Measurements from ENCODE around the gene ENPP4. TPM values are rescaled to one million over a fixed set of nuclear protein-coding genes. Genes with fewer than 3 reads are reported as not detected.
"Not testable (repeated sequence)": the region's sequence is repeated elsewhere in the genome, so short reads cannot be mapped to it uniquely, and the experiment has no call there.

Gene ENPP4
- total RNA-seq, 2 experiments from 2014 or later: 4.9 to 5.4 TPM

DNA sequence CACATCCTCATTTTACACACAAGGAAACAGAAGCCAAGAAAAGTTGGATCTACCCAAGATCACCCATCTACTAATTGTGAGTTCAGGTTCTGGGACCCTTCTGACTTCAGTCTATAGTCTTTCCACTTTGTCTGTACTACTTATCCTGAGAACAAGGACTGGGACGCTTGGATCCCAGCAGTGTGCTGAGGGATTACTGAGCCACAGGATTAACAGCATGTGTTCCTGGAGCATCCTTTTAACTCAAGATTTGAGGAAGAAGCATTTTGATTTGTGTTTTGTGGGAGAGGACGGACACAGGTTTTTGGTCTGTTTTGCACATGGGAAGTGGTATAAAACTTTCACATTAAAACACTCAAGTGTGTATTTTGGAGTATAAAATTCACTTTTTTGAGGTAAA, 4.4 kb downstream of the ENPP4 start:
- H3K4me3 Mint-ChIP-seq: no peak overlapping the region
- H3K27me3 Mint-ChIP-seq (ENCODE audit: low read depth): no peaks in the 10 kb centered on the region
- no peaks in the 10 kb centered on the region for H3K9me3 Mint-ChIP-seq (ENCODE audit: insufficient read depth)
- peaks cover 13% of the 10 kb centered on the region for H3K4me1 Mint-ChIP-seq (ENCODE audit: low read depth)
- POLR2A ChIA-PET: no interaction called here
- no peak overlapping the region for H3K27ac Mint-ChIP-seq
- DNase-seq: no peak
- ATAC-seq: no peak
- peaks cover 4% of the 10 kb centered on the region for H3K36me3 Mint-ChIP-seq (ENCODE audit: low read depth)
- CTCF ChIA-PET: no interaction called here

DNA sequence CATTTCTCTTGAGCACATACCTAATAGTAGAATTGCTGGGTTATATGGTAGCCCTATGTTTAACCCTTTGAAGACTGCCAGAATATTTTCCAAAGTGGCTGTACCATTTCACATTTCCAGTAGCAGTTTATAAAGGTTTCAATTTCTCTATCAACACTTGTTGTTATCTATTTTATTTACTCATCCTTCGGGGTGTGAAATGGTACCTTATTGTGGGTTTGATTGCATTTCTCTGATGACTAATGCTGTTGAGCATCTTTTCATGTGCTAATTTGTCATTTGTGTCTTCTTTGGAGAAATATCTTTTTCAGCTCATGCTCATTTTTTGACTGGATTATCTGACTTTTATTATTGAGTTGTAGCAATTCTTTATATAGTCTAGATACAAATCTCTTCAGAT, 5.4 kb downstream of the ENPP4 start:
- H3K4me1 Mint-ChIP-seq (ENCODE audit: low read depth): peaks cover 9% of the 10 kb centered on the region
- no peak for ATAC-seq

GRCh38 chr6:46136831-46137230, 7.0 kb downstream of the ENPP4 start:
- DNase-seq (no peak), ATAC-seq (no peak)
- Mint-ChIP-seq H3K36me3 (ENCODE audit: low read depth) (peaks cover under 1% of the 10 kb centered on the region), H3K9me3 (ENCODE audit: insufficient read depth) (no peaks in the 10 kb centered on the region), H3K4me3 (no peak overlapping the region), H3K27me3 (ENCODE audit: low read depth) (no peaks in the 10 kb centered on the region), H3K4me1 (ENCODE audit: low read depth) (peaks cover 3% of the 10 kb centered on the region), H3K27ac (no peak overlapping the region)
- CTCF ChIA-PET: no interaction called here
- POLR2A ChIA-PET: no interaction called here

More for the DNA sequence above, 5.4 kb downstream of the ENPP4 start:
- POLR2A ChIA-PET: no interaction called here
- Mint-ChIP-seq H3K36me3 (ENCODE audit: low read depth) (peaks cover 4% of the 10 kb centered on the region), H3K4me3 (no peak overlapping the region), H3K9me3 (ENCODE audit: insufficient read depth) (no peaks in the 10 kb centered on the region), H3K27ac (no peak overlapping the region), H3K27me3 (ENCODE audit: low read depth) (no peaks in the 10 kb centered on the region)
- CTCF ChIA-PET: no interaction called here
- no peak for DNase-seq

GRCh38 chr6:46137387-46137786, 7.6 kb downstream of the ENPP4 start:
- Mint-ChIP-seq H3K9me3 (ENCODE audit: insufficient read depth) (no peaks in the 10 kb centered on the region), H3K36me3 (ENCODE audit: low read depth) (peaks cover 2% of the 10 kb centered on the region), H3K27ac (no peak overlapping the region), H3K4me3 (no peak overlapping the region), H3K27me3 (ENCODE audit: low read depth) (no peaks in the 10 kb centered on the region), H3K4me1 (ENCODE audit: low read depth) (peaks cover 3% of the 10 kb centered on the region)
- ATAC-seq (no peak), DNase-seq (no peak)
- CTCF ChIA-PET: no interaction called here
- POLR2A ChIA-PET: interaction anchor here (0.6 to 1.2 kb wide), 2 partner anchors 9 to 108 kb away, joined by 4 to 7 read pairs; no protein-coding TSS in a partner anchor

DNA sequence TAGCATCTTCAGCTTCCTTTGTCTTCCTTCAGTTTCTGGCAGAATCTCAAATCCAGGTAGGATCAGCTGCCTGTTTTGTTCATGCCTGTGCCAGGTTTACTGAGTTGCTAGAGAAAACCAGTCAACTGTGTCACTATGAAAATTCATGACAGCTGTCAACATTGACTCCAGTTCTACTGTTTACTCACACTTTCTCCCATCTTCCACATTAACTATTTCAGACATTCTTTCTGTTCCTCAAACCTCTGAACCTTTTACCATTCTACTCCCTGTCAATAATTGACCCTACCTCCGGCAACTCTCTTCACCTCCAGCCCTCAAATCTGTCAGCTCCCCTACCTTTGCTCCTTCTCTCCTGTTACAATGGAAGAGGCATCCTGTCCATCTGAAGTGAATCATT, 8.5 kb downstream of the ENPP4 start:
- no peak overlapping the region for H3K27ac Mint-ChIP-seq
- no peaks in the 10 kb centered on the region for H3K9me3 Mint-ChIP-seq (ENCODE audit: insufficient read depth)
- ChIA-PET CTCF (interaction anchor here (2.0 to 2.1 kb wide), 2 partner anchors 9 to 48 kb away, joined by 6 to 7 read pairs; partner anchors contain the start of gene ENPP4), POLR2A (interaction anchor here (0.6 to 1.3 kb wide), 3 partner anchors 8 to 109 kb away, joined by 4 to 7 read pairs (median 5); partner anchors contain the start of gene ENPP4)
- H3K4me3 Mint-ChIP-seq: no peak overlapping the region
- H3K4me1 Mint-ChIP-seq (ENCODE audit: low read depth): peaks cover 3% of the 10 kb centered on the region
- DNase-seq (no peak), ATAC-seq (no peak)
- no peaks in the 10 kb centered on the region for H3K27me3 Mint-ChIP-seq (ENCODE audit: low read depth)
- H3K36me3 Mint-ChIP-seq (ENCODE audit: low read depth): peaks cover 9% of the 10 kb centered on the region

DNA sequence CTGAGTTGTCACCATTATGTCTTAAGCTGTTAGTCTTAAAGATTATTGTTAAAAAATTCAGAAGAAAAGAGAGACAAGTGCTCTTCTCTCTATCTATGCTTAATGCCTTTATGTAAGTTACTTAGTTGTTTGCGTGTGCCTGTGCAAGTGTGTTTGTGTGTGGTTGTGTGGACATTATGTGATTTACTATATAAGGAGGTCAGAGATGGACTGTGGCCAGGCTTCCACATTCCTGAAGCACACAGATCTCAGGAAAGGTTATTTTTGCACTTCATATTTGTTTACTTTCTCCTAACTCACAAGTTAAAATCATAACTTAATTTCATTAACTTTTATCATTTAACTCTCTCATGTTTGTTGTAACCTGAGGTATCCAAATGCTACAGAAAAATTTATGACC, 14.5 kb downstream of the ENPP4 start:
- H3K4me3 Mint-ChIP-seq: no peak overlapping the region
- peaks cover 11% of the 10 kb centered on the region for H3K36me3 Mint-ChIP-seq (ENCODE audit: low read depth)
- POLR2A ChIA-PET: no interaction called here
- H3K9me3 Mint-ChIP-seq (ENCODE audit: insufficient read depth): no peaks in the 10 kb centered on the region
- no peaks in the 10 kb centered on the region for H3K4me1 Mint-ChIP-seq (ENCODE audit: low read depth)
- DNase-seq (no peak), ATAC-seq (no peak)
- no peaks in the 10 kb centered on the region for H3K27me3 Mint-ChIP-seq (ENCODE audit: low read depth)
- CTCF ChIA-PET: no interaction called here
- no peak overlapping the region for H3K27ac Mint-ChIP-seq

DNA sequence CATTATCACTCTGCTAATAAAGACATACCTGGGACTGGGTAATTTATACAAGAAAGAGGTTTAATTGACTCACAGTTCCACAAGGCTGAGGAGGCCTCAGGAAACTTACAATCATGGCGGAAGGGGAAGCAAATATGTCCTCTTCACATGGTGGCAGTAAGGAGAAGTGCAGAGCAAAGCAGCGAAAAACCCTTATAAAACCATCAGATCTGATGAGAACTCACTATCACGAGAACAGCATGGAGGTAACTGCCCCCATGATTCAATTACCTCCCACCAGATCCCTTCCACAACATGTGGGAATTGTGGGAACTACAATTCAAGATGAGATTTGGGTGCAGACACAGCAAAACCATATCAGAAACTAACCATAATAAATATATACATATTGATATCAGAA, 19.3 kb downstream of the ENPP4 start:
- H3K27me3 Mint-ChIP-seq (ENCODE audit: low read depth); ATAC-seq; H3K27ac Mint-ChIP-seq; H3K4me3 Mint-ChIP-seq; H3K4me1 Mint-ChIP-seq (ENCODE audit: low read depth); DNase-seq; H3K36me3 Mint-ChIP-seq (ENCODE audit: low read depth); POLR2A ChIA-PET; H3K9me3 Mint-ChIP-seq (ENCODE audit: insufficient read depth); CTCF ChIA-PET: not testable (repeated sequence)

DNA sequence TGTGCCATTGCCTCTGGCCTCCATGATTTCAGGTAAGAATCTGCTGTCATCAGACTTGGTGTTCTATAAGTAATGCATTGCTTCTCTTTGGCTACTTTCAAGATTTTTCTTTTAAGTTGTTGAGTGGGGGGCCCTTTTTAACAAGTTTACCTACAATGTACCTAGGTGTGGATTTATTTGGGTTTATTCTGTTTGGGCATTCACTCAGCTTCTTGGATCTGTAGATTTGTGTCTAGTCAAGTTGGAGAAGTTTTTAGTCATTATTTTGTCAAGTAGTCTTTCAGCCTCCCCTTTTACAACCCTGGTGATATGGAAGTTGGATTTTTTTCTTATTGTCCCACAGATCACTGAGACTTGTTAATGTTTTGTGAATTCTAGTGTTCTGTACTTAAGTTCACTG, 26.9 kb downstream of the ENPP4 start:
- H3K27ac Mint-ChIP-seq: no peak overlapping the region
- no peak overlapping the region for H3K4me3 Mint-ChIP-seq
- ATAC-seq: no peak
- DNase-seq: no peak
- no peaks in the 10 kb centered on the region for H3K36me3 Mint-ChIP-seq (ENCODE audit: low read depth)
- ChIA-PET POLR2A (no interaction called here), CTCF (interaction anchor here (0.6 kb wide), 1 partner anchor 14 kb away, joined by 3 read pairs; no protein-coding TSS in a partner anchor)
- H3K9me3 Mint-ChIP-seq (ENCODE audit: insufficient read depth): no peaks in the 10 kb centered on the region
- no peaks in the 10 kb centered on the region for H3K4me1 Mint-ChIP-seq (ENCODE audit: low read depth)
- peaks cover 8% of the 10 kb centered on the region for H3K27me3 Mint-ChIP-seq (ENCODE audit: low read depth)

DNA sequence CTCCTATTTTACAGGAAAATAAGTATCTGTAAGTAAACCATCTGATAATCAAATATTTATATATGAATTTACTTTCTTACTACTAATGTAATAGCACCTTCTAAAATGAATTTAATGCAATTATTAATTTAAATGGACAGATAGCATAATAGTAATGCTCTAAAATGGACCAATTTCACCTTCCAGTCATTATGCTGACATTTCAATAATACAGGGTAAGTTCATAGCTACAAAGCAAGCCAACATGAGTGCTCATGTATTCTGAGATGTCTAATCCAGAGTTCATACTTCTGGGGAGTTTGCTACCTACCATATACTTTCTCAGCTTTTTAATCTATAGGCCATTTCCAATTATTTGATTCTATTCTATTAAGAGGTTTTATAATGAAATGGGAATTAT, 29.4 kb downstream of the ENPP4 start:
- no peaks in the 10 kb centered on the region for H3K36me3 Mint-ChIP-seq (ENCODE audit: low read depth)
- ChIA-PET CTCF (interaction anchor here (1.3 kb wide), 1 partner anchor 69 kb away, joined by 5 read pairs; no protein-coding TSS in a partner anchor), POLR2A (no interaction called here)
- no peaks in the 10 kb centered on the region for H3K9me3 Mint-ChIP-seq (ENCODE audit: insufficient read depth)
- peaks cover 5% of the 10 kb centered on the region for H3K27me3 Mint-ChIP-seq (ENCODE audit: low read depth)
- H3K4me3 Mint-ChIP-seq: no peak overlapping the region
- ATAC-seq (no peak), DNase-seq (no peak)
- no peak overlapping the region for H3K27ac Mint-ChIP-seq
- H3K4me1 Mint-ChIP-seq (ENCODE audit: low read depth): no peaks in the 10 kb centered on the region

- ATAC-seq: no peak
These were observed 30.3 kb downstream of the ENPP4 start for GRCh38 chr6:46160102-46160501.

DNA sequence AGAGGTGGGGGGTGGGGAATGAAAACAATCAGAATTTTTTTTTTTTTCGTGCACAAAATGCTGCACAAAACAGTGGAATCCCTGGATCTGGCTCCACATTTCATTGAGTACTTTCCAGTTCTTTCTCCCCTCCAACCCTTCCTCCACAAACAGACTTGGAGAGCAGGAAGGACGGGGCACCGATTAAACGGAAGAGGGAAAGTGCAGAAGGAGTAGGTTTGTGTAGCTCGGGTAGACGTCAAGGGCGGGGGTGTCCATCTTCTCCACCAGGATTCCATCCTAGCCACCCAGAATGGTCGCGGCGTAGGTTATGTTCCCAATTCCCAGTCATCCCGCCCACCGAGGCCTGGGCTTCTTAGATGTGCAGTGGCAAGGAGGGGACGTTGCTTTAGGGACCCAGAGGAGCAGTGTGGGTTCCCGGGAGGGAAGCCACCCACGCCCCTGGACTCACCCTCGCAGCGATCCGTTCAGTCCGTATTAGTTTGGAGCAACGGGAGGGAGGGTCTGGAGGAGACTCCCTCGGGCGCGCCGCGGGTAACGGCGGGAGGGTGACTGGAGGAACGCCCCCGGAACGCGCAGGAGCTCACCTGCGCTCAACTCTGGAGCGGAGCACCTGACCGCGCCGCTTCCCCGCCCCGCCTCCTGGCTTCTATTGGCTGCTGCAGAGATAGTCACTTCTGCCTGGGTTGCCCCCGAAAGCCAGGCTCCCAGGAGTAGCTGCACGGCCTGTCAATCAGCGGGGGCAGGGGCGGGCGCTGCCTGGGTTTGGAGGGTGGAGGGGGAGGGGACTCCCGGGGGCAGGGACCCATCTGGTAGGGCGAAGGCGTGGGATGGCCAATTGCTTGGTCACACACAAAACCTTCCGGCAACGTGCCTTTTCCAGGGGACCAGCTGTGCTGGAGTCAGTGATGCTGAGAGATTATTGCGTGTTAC, 40.8 kb downstream of the ENPP4 start, which contains the start of gene ENPP5:
ENPP5 (minus strand) TSS at position 624 of the 933 bp plus-strand sequence. CDS start 2,718 bp downstream, outside the sequence.
- Mint-ChIP-seq H3K36me3 (ENCODE audit: low read depth) (no peaks in the 10 kb centered on the region), H3K4me1 (ENCODE audit: low read depth) (peaks cover 27% of the 10 kb centered on the region), H3K4me3 (peak within 1 kb of the TSS; percentile 68), H3K27me3 (ENCODE audit: low read depth) (peaks cover 44% of the 10 kb centered on the region), H3K9me3 (ENCODE audit: insufficient read depth) (no peaks in the 10 kb centered on the region), H3K27ac (no peak within 1 kb of the TSS)
- ChIA-PET POLR2A (interaction anchor here (0.6 kb wide), 1 partner anchor 10 kb away, joined by 3 read pairs; no protein-coding TSS in a partner anchor), CTCF (interaction anchor here (0.9 to 2.0 kb wide), 3 partner anchors 41 to 80 kb away, joined by 3 to 8 read pairs (median 3); partner anchors contain the start of gene ENPP4)
- ATAC-seq (peak; percentile 81), DNase-seq (peak; percentile 67)

More at GRCh38 chr6:46160102-46160501, 30.3 kb downstream of the ENPP4 start:
- Mint-ChIP-seq H3K27ac (no peak overlapping the region), H3K4me1 (ENCODE audit: low read depth) (no peaks in the 10 kb centered on the region), H3K4me3 (no peak overlapping the region), H3K36me3 (ENCODE audit: low read depth) (no peaks in the 10 kb centered on the region), H3K9me3 (ENCODE audit: insufficient read depth) (no peaks in the 10 kb centered on the region), H3K27me3 (ENCODE audit: low read depth) (peaks cover 5% of the 10 kb centered on the region)
- no peak for DNase-seq
- POLR2A ChIA-PET: no interaction called here
- CTCF ChIA-PET: no interaction called here

- no peak for ATAC-seq
- ChIA-PET POLR2A (interaction anchor here (0.6 kb wide), 1 partner anchor 161 kb away, joined by 3 read pairs; no protein-coding TSS in a partner anchor), CTCF (interaction anchor here (2.0 kb wide), 1 partner anchor 82 kb away, joined by 8 read pairs; no protein-coding TSS in a partner anchor)
- Mint-ChIP-seq H3K36me3 (ENCODE audit: low read depth) (no peaks in the 10 kb centered on the region), H3K27me3 (ENCODE audit: low read depth) (peaks cover 49% of the 10 kb centered on the region), H3K9me3 (ENCODE audit: insufficient read depth) (no peaks in the 10 kb centered on the region), H3K27ac (no peak overlapping the region), H3K4me1 (ENCODE audit: low read depth) (peaks cover 37% of the 10 kb centered on the region), H3K4me3 (no peak overlapping the region)
- no peak for DNase-seq
These were observed 42.4 kb downstream of the ENPP4 start for GRCh38 chr6:46172176-46172575.
